Measurements from ENCODE around the gene BIRC2. TPM values are rescaled to one million over a fixed set of nuclear protein-coding genes. Genes with fewer than 3 reads are reported as not detected.

Gene BIRC2
- total and polyA plus RNA-seq, 9 of the 15 experiments (the other 6 are each of a cell fraction or from before 2014, with no cell fraction given) = 14.3 to 45.9 (median 20.7) TPM

- WGBS (ENCODE audit: insufficient coverage, low coverage, missing lambda C conversion rate) = 89% methylated on average over 4 of the region's 4 CpGs
Observed at GRCh38 chr11:102389253-102389652, 42.2 kb downstream of the BIRC2 start.

More at GRCh38 chr11:102389253-102389652, 42.2 kb downstream of the BIRC2 start:
- Histone ChIP-seq H3K9ac (ENCODE audit: insufficient read depth in 1 of 2, low read depth in 2 of 2, low read length in 2 of 2) (no peak overlapping the region), H3K4me3 (no peak overlapping the region), H3K36me3 (ENCODE audit: control insufficient read depth, insufficient read depth, low read length) (peaks cover 26% of the 10 kb centered on the region), H3K4me2 (ENCODE audit: insufficient read depth, low read length) (no peak overlapping the region), H3K27me3 (ENCODE audit: control insufficient read depth in 2 of 2, insufficient read depth in 2 of 2, low read length in 2 of 2) (no peaks in the 10 kb centered on the region), H3K79me2 (ENCODE audit: control insufficient read depth, insufficient read depth, low read length) (no peaks in the 10 kb centered on the region), H4K20me1 (replicated peaks; ENCODE audit: control insufficient read depth, insufficient read depth, low read length) (no peaks in the 10 kb centered on the region), H2AFZ (ENCODE audit: low read depth, low read length) (no peak overlapping the region), H3K27ac (ENCODE audit: extremely low read depth, low read depth, low read length) (no peak overlapping the region), H3K9me3 (replicated peaks; ENCODE audit: control insufficient read depth, insufficient read depth, low read depth, low read length) (peaks cover 3% of the 10 kb centered on the region; the same call in 1 of the 2 replicates), H3K9me1 (ENCODE audit: control insufficient read depth, insufficient read depth, low read length) (no peaks in the 10 kb centered on the region), H3K4me1 (replicated peaks in 1 of 2; ENCODE audit: control insufficient read depth in 2 of 2, insufficient read depth in 2 of 2, low read length in 2 of 2) (peaks cover 15 to 31% of the 10 kb centered on the region in 2 experiments; a peak in 4 of 5 replicates)
- intact Hi-C loops (cut with micrococcal nuclease) = loop anchor here (5.0 kb wide), 1 partner anchor 63 kb away; the partner anchor contains the start of gene TMEM123
- in situ Hi-C loops (cut with MboI) = no loop called here
- ATAC-seq (no peak), FAIRE-seq (no peak), DNase-seq (ENCODE audit: extremely low read depth in 1 of 4, low spot score in 3 of 4) (no peak)
- BruUV-seq (replicated peaks) = no TSS peak
- TF ChIP-seq SMC3 (conservative IDR thresholded peaks at IDR 0.05; ENCODE audit: insufficient read depth, low read depth, low read length) (no peak), RBBP5 (IDR thresholded peaks at IDR 0.05; ENCODE audit: borderline replicate concordance, insufficient read depth, low read length, poor library complexity, severe bottlenecking) (no peak), TARDBP (IDR thresholded peaks at IDR 0.05) (no peak), YY1 (IDR thresholded peaks at IDR 0.05; ENCODE audit: borderline replicate concordance in 1 of 3, control insufficient read depth in 1 of 3, extremely low read depth in 1 of 3, insufficient read depth in 3 of 3, insufficient read length in 1 of 3, insufficient replicate concordance in 2 of 3, low read depth in 1 of 3, low read length in 2 of 3) (no peak), ZNF507 (tag; conservative IDR thresholded peaks at IDR 0.05) (no peak), ATF4 (CRISPR knock-in tag; IDR thresholded peaks at IDR 0.05) (no peak), ZNF140 (CRISPR knock-in tag; IDR thresholded peaks at IDR 0.05) (no peak), ZNF184 (CRISPR knock-in tag; IDR thresholded peaks at IDR 0.05) (no peak)
- TF ChIP-seq, protein P1, sequence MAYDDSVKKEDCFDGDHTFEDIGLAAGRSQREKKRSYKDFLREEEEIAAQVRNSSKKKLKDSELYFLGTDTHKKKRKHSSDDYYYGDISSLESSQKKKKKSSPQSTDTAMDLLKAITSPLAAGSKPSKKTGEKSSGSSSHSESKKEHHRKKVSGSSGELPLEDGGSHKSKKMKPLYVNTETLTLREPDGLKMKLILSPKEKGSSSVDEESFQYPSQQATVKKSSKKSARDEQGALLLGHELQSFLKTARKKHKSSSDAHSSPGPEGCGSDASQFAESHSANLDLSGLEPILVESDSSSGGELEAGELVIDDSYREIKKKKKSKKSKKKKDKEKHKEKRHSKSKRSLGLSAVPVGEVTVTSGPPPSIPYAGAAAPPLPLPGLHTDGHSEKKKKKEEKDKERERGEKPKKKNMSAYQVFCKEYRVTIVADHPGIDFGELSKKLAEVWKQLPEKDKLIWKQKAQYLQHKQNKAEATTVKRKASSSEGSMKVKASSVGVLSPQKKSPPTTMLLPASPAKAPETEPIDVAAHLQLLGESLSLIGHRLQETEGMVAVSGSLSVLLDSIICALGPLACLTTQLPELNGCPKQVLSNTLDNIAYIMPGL (CRISPR knock-in tag; IDR thresholded peaks at IDR 0.05) = no peak
- TF ChIP-seq, protein P2, sequence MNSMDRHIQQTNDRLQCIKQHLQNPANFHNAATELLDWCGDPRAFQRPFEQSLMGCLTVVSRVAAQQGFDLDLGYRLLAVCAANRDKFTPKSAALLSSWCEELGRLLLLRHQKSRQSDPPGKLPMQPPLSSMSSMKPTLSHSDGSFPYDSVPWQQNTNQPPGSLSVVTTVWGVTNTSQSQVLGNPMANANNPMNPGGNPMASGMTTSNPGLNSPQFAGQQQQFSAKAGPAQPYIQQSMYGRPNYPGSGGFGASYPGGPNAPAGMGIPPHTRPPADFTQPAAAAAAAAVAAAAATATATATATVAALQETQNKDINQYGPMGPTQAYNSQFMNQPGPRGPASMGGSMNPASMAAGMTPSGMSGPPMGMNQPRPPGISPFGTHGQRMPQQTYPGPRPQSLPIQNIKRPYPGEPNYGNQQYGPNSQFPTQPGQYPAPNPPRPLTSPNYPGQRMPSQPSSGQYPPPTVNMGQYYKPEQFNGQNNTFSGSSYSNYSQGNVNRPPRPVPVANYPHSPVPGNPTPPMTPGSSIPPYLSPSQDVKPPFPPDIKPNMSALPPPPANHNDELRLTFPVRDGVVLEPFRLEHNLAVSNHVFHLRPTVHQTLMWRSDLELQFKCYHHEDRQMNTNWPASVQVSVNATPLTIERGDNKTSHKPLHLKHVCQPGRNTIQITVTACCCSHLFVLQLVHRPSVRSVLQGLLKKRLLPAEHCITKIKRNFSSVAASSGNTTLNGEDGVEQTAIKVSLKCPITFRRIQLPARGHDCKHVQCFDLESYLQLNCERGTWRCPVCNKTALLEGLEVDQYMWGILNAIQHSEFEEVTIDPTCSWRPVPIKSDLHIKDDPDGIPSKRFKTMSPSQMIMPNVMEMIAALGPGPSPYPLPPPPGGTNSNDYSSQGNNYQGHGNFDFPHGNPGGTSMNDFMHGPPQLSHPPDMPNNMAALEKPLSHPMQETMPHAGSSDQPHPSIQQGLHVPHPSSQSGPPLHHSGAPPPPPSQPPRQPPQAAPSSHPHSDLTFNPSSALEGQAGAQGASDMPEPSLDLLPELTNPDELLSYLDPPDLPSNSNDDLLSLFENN (IDR thresholded peaks at IDR 0.05; ENCODE audit: low read depth in 2 of 2, low read length in 2 of 2) = no peak
- ChIA-PET POLR2A (interaction anchor here (0.6 to 1.0 kb wide), 2 partner anchors 63 to 914 kb away, joined by 3 to 4 read pairs; no protein-coding TSS in a partner anchor), CTCF (ENCODE audit: low intra/inter-chr PET ratio) (no interaction called here)

Measured in K562 (cell line).